HCT116 (cell line): Measurements from ENCODE around the gene IL1RAPL1. TPM values are rescaled to one million over a fixed set of nuclear protein-coding genes. Genes with fewer than 3 reads are reported as not detected.

Experiments used
- ATAC-seq: fragments of 200-7000 bp; cut with Tn5 transposase; 2 replicates; pipeline ENCODE4 v1.9.1; 2020; ENCODE audit warnings: mild to moderate bottlenecking, moderate library complexity
- BruUV-seq: library from RNA; stranded (reverse); fragments of 400-500 nt; replicated peaks from 2 replicates; lab custom pipeline; 2021; lab: Mats Ljungman, UMichigan
- CTCF ChIA-PET: fragments of 300-600 bp; sonication (Branson Sonifier 250); formaldehyde crosslinking; loops from one replicate; lab custom pipeline; 2021; ENCODE audit warnings: antibody characterized with exemption; lab: Charles Lee
- POLR2A ChIA-PET: fragments of 300-600, 350-600 bp; sonication (Branson Sonifier 250); formaldehyde crosslinking; loops from one replicate; lab custom pipeline; 2021; ENCODE audit warnings: antibody characterized with exemption; lab: Charles Lee
- RAD21 ChIA-PET, 2 experiments: fragments of 300-600 bp; sonication (Branson Sonifier 250); formaldehyde crosslinking; loops; one replicate each; lab custom pipeline; 2023; ENCODE audit warnings: low total read pairs in 2 of 2; ENCODE audit not compliant: uncharacterized antibody in 2 of 2, unreplicated experiment in 2 of 2, low non-redundant PET in 1 of 2; lab: Charles Lee
- DNase-seq: peaks from one replicate; pipeline ENCODE4 v3.0.0-alpha.2; 2010; ENCODE audit warnings: low read depth, low spot score
- H2AFZ ChIP-seq: fragments of 200-600 bp; shearing (Covaris generic), sonication (generic); 2 replicates; pipeline ENCODE4 v1.6.1; 2017; ENCODE audit warnings: low read depth, mixed run types, mixed read lengths, antibody characterized with exemption, low read length; ENCODE audit not compliant: poor library complexity, severe bottlenecking
- H3K27ac ChIP-seq: 2 replicates; pipeline ENCODE4 v1.5.1; 2012; ENCODE audit warnings: low read depth, low read length
- H3K27me3 ChIP-seq: fragments of 200-600 bp; sonication (generic); 2 replicates; pipeline ENCODE4 v1.6.1; 2016; ENCODE audit warnings: mixed run types, low read length, mixed read lengths; ENCODE audit not compliant: insufficient read depth
- H3K36me3 ChIP-seq, 2 experiments: fragments of 200-500 bp in 1 of 2; fragments of 200-600 bp in 1 of 2; sonication (Bioruptor generic) in 1 of 2; sonication (generic) in 1 of 2; 2 replicates each; pipeline versions ENCODE4 v1.5.1 to v1.6.1; 2014 to 2016; ENCODE audit warnings: low read length in 2 of 2, inconsistent platforms in 1 of 2, mixed read lengths in 1 of 2, mixed run types in 1 of 2; ENCODE audit not compliant: insufficient read depth in 2 of 2, control insufficient read depth in 1 of 2
- H3K4me1 ChIP-seq, 2 experiments: fragments of 200-600 bp in 1 of 2; sonication (generic) in 1 of 2; 2 replicates each; pipeline versions ENCODE4 v1.5.1 to v1.6.1; 2012 to 2017; ENCODE audit warnings: low read length in 2 of 2, inconsistent platforms in 1 of 2, mild to moderate bottlenecking in 1 of 2, mixed read lengths in 1 of 2, mixed run types in 1 of 2, moderate library complexity in 1 of 2; ENCODE audit not compliant: insufficient read depth in 2 of 2, control insufficient read depth in 1 of 2
- H3K4me2 ChIP-seq: fragments of 200-600 bp; sonication (generic); 2 replicates; pipeline ENCODE4 v1.6.1; 2017; ENCODE audit warnings: mixed run types, low read length, mixed read lengths
- H3K4me3 ChIP-seq, 2 experiments: fragments of 200-600 bp in 1 of 2; sonication (generic) in 1 of 2; replicated peaks in 1 of 2; 2 replicates each; pipeline ENCODE4 v1.5.1; 2011 to 2016; ENCODE audit warnings: low read length in 2 of 2, control low read depth in 1 of 2, low read depth in 1 of 2, mild to moderate bottlenecking in 1 of 2, mixed read lengths in 1 of 2, mixed run types in 1 of 2
- H3K79me2 ChIP-seq: fragments of 200-600 bp; sonication (generic); 2 replicates; pipeline ENCODE4 v1.6.1; 2017; ENCODE audit warnings: mild to moderate bottlenecking, mixed run types, low read length, moderate library complexity, mixed read lengths; ENCODE audit not compliant: insufficient read depth
- H3K9ac ChIP-seq: fragments of 200-600 bp; sonication (generic); 2 replicates; pipeline ENCODE4 v1.6.1; 2016; ENCODE audit warnings: low read length, mixed read lengths
- H3K9me2 ChIP-seq: fragments of 200-600 bp; sonication (generic), shearing (Covaris generic); 2 replicates; pipeline ENCODE4 v1.6.1; 2017; ENCODE audit warnings: mixed run types, mild to moderate bottlenecking, moderate library complexity; ENCODE audit not compliant: insufficient read depth
- H3K9me3 ChIP-seq, 2 experiments: fragments of 200-500 bp in 1 of 2; fragments of 200-600 bp in 1 of 2; sonication (Bioruptor generic) in 1 of 2; sonication (generic) in 1 of 2; 2 replicates each; pipeline ENCODE4 v1.6.1; 2014 to 2017; ENCODE audit warnings: low read length in 2 of 2, mixed read lengths in 2 of 2, inconsistent platforms in 1 of 2, low read depth in 1 of 2, mild to moderate bottlenecking in 1 of 2, mixed run types in 1 of 2, moderate library complexity in 1 of 2; ENCODE audit not compliant: control insufficient read depth in 1 of 2, insufficient read depth in 1 of 2
- H4K20me1 ChIP-seq: fragments of 200-600 bp; sonication (generic), shearing (Covaris generic); 2 replicates; pipeline ENCODE4 v1.6.1; 2017; ENCODE audit warnings: mixed run types, mild to moderate bottlenecking, moderate library complexity; ENCODE audit not compliant: insufficient read depth
- CTCF ChIP-seq, 3 experiments: fragments of 200-600 bp in 1 of 3; sonication (generic) in 1 of 3; IDR thresholded peaks in 2 of 3; conservative IDR thresholded peaks in 1 of 3; 2 replicates each; pipeline ENCODE4 v1.5.1; 2012 to 2017; ENCODE audit warnings: low read depth in 2 of 3, low read length in 2 of 3, antibody characterized with exemption in 1 of 3, borderline replicate concordance in 1 of 3, control low read depth in 1 of 3, mild to moderate bottlenecking in 1 of 3, mixed read lengths in 1 of 3, mixed run types in 1 of 3, moderate library complexity in 1 of 3; ENCODE audit not compliant: insufficient read depth in 1 of 3
- EZH2 ChIP-seq: fragments of 200-600 bp; sonication (generic); IDR thresholded peaks from 2 replicates; pipeline ENCODE4 v1.6.1; 2017; ENCODE audit warnings: antibody characterized with exemption, mixed run types
- EZH2phosphoT487 ChIP-seq: fragments of 200-600 bp; IDR thresholded peaks from 2 replicates; pipeline ENCODE4 v1.6.1; 2018; ENCODE audit warnings: antibody characterized with exemption, borderline replicate concordance
- JUND ChIP-seq: IDR thresholded peaks from 2 replicates; pipeline ENCODE4 v1.6.1; 2012
- RAD21 ChIP-seq: IDR thresholded peaks from 2 replicates; pipeline ENCODE4 v1.6.1; 2012; ENCODE audit warnings: low read depth, mild to moderate bottlenecking
- SIN3A ChIP-seq: IDR thresholded peaks from 2 replicates; pipeline ENCODE4 v1.6.1; 2012; ENCODE audit warnings: low read depth
- SP1 ChIP-seq: IDR thresholded peaks from 2 replicates; pipeline ENCODE4 v1.6.1; 2012; ENCODE audit warnings: low read depth
- TCF7L2 ChIP-seq: IDR thresholded peaks from 2 replicates; pipeline ENCODE4 v1.7.0; 2011; ENCODE audit warnings: borderline replicate concordance, inconsistent platforms; ENCODE audit not compliant: insufficient read depth, insufficient read length; ENCODE audit errors: extremely low read depth
- YY1 ChIP-seq: IDR thresholded peaks from 2 replicates; pipeline ENCODE4 v1.6.1; 2011; ENCODE audit warnings: low read length, low read depth, moderate library complexity, mild to moderate bottlenecking; ENCODE audit not compliant: insufficient replicate concordance; ENCODE audit errors: extremely low read depth
- ZFX ChIP-seq: fragments of 450-650 bp; IDR thresholded peaks from 2 replicates; pipeline ENCODE4 v1.6.1; 2017
- intact Hi-C: fragments of 100-400 bp; cut with micrococcal nuclease; formaldehyde crosslinking; loops from 2 replicates; pipeline ENCODE4 v1.10.0; 2022
- total RNA-seq: library from RNA; stranded (reverse); gene quantifications from one replicate; pipeline ENCODE4 v1.2.1, GENCODE V29; 2021; ENCODE audit not compliant: unreplicated experiment

IL1RAPL1 gene
- total RNA-seq, 1 experiment from 2014 or later: 2.8 TPM

GRCh38 chrX:28876901-28877300 is 289.7 kb downstream of the IL1RAPL1 start:
- RAD21 ChIA-PET: no interaction called here
- BruUV-seq: no TSS peak
- ATAC-seq (no peak), DNase-seq (no peak)
- intact Hi-C loops: no loop called here
- H3K79me2 ChIP-seq: no peaks in the 10 kb centered on the region
- H3K27ac ChIP-seq: no peak overlapping the region
- POLR2A ChIA-PET: no interaction called here
- no peak overlapping the region for H3K4me2 ChIP-seq
- no peak overlapping the region for H3K9ac ChIP-seq
- H2AFZ ChIP-seq: no peak overlapping the region
- H3K4me1 ChIP-seq: no peaks in the 10 kb centered on the region; a peak in 2 of 4 replicates
- H3K27me3 ChIP-seq: no peaks in the 10 kb centered on the region
- no peaks in the 10 kb centered on the region for H3K36me3 ChIP-seq
- CTCF ChIA-PET: no interaction called here
- TF ChIP-seq CTCF (IDR thresholded peaks at IDR 0.05 in 2 of 3, conservative IDR thresholded peaks at IDR 0.05 in 1 of 3; ENCODE audit: borderline replicate concordance in 1 of 3, insufficient read depth in 1 of 3, low read depth in 2 of 3, low read length in 2 of 3) (no peak), RAD21 (no peak), EZH2 (no peak), JUND (no peak), SP1 (no peak), EZH2phosphoT487 (no peak), YY1 (no peak), TCF7L2 (no peak), SIN3A (no peak), ZFX (no peak)
- no peaks in the 10 kb centered on the region for H3K9me3 ChIP-seq
- no peaks in the 10 kb centered on the region for H3K9me2 ChIP-seq
- H4K20me1 ChIP-seq: no peaks in the 10 kb centered on the region
- H3K4me3 ChIP-seq: no peak overlapping the region
